ENCODE results near the gene POMC. TPM values are rescaled to one million over a fixed set of nuclear protein-coding genes. Genes with fewer than 3 reads are reported as not detected.

POMC gene
- total RNA-seq, 1 experiment from 2014 or later = not detected

DNA sequence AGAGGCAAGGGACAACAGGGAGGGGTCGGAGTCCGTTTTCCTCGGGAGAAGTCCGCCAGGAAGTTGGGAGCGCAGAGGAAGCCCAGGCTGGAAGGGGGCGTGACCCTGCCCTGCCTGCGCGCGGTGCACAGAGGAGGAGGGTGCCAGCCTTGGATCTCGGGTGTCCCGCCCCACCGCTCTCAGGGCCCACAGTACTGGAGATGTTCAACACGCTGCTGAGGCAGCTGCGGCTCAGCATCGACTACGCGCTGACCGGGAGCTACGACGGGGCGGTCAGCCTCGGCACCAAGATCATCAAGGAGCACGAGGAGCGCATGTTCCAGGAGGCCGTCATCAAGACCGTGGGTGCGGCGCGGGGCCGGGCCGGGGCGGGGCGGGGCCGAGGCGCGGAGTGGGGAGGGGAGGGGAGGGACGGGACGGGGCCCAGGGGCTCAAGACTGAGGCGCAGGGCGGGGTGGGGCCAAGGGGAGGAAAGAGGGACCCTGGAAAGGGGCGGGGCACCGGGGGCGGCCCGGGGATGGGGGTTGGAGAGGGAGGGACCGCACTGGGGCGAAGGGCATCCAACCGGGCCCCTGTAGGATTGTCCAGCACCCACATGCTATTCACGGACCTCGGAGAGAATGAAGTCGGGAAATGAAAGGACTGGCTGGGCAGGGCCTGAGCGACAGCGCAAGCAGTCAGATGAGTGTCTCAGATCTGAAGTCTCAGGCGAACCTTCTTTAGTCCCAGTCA is 36.6 kb downstream of the POMC start:
- H3K36me3 ChIP-seq (ENCODE audit: control insufficient read depth in 1 of 2, insufficient read depth in 2 of 2, low read length in 2 of 2) = no peaks in the 10 kb centered on the region

GRCh38 chr2:25131253-25131566 is 37.2 kb downstream of the POMC start:
- H3K4me1 ChIP-seq (ENCODE audit: control insufficient read depth in 1 of 2, insufficient read depth in 2 of 2, low read length in 2 of 2) = peaks cover 0 to 3% of the 10 kb centered on the region in 2 experiments; a peak in 1 of 4 replicates
- no TSS peak for BruUV-seq (replicated peaks)
- H2AFZ ChIP-seq (ENCODE audit: low read depth, low read length, poor library complexity, severe bottlenecking) = no peak overlapping the region
- no peaks in the 10 kb centered on the region for H3K79me2 ChIP-seq (ENCODE audit: insufficient read depth, low read length)
- ChIA-PET POLR2A (no interaction called here), RAD21 (ENCODE audit: low non-redundant PET in 1 of 2, low total read pairs in 2 of 2, uncharacterized antibody in 2 of 2, unreplicated experiment in 2 of 2) (interaction anchor here (1.1 to 3.3 kb wide), 2 partner anchors 155 to 156 kb away, joined by 3 to 44 read pairs; no protein-coding TSS in a partner anchor), CTCF (interaction anchor here (4.6 kb wide), 1 partner anchor 155 kb away, joined by 180 read pairs; no protein-coding TSS in a partner anchor)
- H3K4me3 ChIP-seq (replicated peaks in 1 of 2; ENCODE audit: low read depth in 1 of 2, low read length in 2 of 2) = no peak overlapping the region
- no peak overlapping the region for H3K27ac ChIP-seq (ENCODE audit: low read depth, low read length)
- H3K9ac ChIP-seq (ENCODE audit: low read length) = no peak overlapping the region
- no peak for TF ChIP-seq ELF1 (IDR thresholded peaks at IDR 0.05; ENCODE audit: borderline replicate concordance, low read depth)
- no peak for TF ChIP-seq ATF3 (IDR thresholded peaks at IDR 0.05)
- TF ChIP-seq RAD21 (IDR thresholded peaks at IDR 0.05; ENCODE audit: low read depth) = no peak
- TF ChIP-seq POLR2AphosphoS5 (IDR thresholded peaks at IDR 0.05; ENCODE audit: low read depth, low read length) = no peak
- TF ChIP-seq YY1 (IDR thresholded peaks at IDR 0.05; ENCODE audit: extremely low read depth, insufficient replicate concordance, low read depth, low read length) = no peak
- no peak for TF ChIP-seq CEBPB (IDR thresholded peaks at IDR 0.05; ENCODE audit: low read depth)
- intact Hi-C loops (cut with micrococcal nuclease) = no loop called here
- H3K36me3 ChIP-seq (ENCODE audit: control insufficient read depth in 1 of 2, insufficient read depth in 2 of 2, low read length in 2 of 2) = no peaks in the 10 kb centered on the region
- no peaks in the 10 kb centered on the region for H3K9me3 ChIP-seq (ENCODE audit: control insufficient read depth in 1 of 2, insufficient read depth in 1 of 2, low read depth in 1 of 2, low read length in 2 of 2)
- H4K20me1 ChIP-seq (ENCODE audit: insufficient read depth) = no peaks in the 10 kb centered on the region
- H3K4me2 ChIP-seq (ENCODE audit: low read length) = no peak overlapping the region
- H3K9me2 ChIP-seq (ENCODE audit: insufficient read depth) = no peaks in the 10 kb centered on the region
- ATAC-seq = no peak
- no peak for DNase-seq (ENCODE audit: low read depth, low spot score)
- 0 out of 2 replicates have a peak, but pooled peaks cover 4% of the 10 kb centered on the region for H3K27me3 ChIP-seq (ENCODE audit: insufficient read depth, low read length)

More for the DNA sequence above, 36.6 kb downstream of the POMC start:
- TF ChIP-seq YY1 (IDR thresholded peaks at IDR 0.05; ENCODE audit: extremely low read depth, insufficient replicate concordance, low read depth, low read length) = no peak
- no peak for TF ChIP-seq CBX3 (IDR thresholded peaks at IDR 0.05; ENCODE audit: low read depth)
- TF ChIP-seq JUND (IDR thresholded peaks at IDR 0.05) = no peak
- TF ChIP-seq SIN3A (IDR thresholded peaks at IDR 0.05; ENCODE audit: low read depth) = no peak
- no peak for TF ChIP-seq ZFX (IDR thresholded peaks at IDR 0.05)
- TF ChIP-seq SP1 (IDR thresholded peaks at IDR 0.05; ENCODE audit: low read depth) = no peak
- TF ChIP-seq EZH2 (IDR thresholded peaks at IDR 0.05) = no peak
- Histone ChIP-seq H2AFZ (ENCODE audit: low read depth, low read length, poor library complexity, severe bottlenecking) (no peak overlapping the region), H3K79me2 (ENCODE audit: insufficient read depth, low read length) (no peaks in the 10 kb centered on the region), H3K9me2 (ENCODE audit: insufficient read depth) (no peaks in the 10 kb centered on the region), H3K27ac (ENCODE audit: low read depth, low read length) (no peak overlapping the region), H3K9ac (ENCODE audit: low read length) (no peak overlapping the region), H4K20me1 (ENCODE audit: insufficient read depth) (no peaks in the 10 kb centered on the region), H3K27me3 (ENCODE audit: insufficient read depth, low read length) (0 out of 2 replicates have a peak, but pooled peaks cover 4% of the 10 kb centered on the region), H3K4me1 (ENCODE audit: control insufficient read depth in 1 of 2, insufficient read depth in 2 of 2, low read length in 2 of 2) (peaks cover 0 to 3% of the 10 kb centered on the region in 2 experiments; a peak in 1 of 4 replicates), H3K9me3 (ENCODE audit: control insufficient read depth in 1 of 2, insufficient read depth in 1 of 2, low read depth in 1 of 2, low read length in 2 of 2) (no peaks in the 10 kb centered on the region), H3K4me2 (ENCODE audit: low read length) (no peak overlapping the region), H3K4me3 (replicated peaks in 1 of 2; ENCODE audit: low read depth in 1 of 2, low read length in 2 of 2) (no peak overlapping the region)
- no TSS peak for BruUV-seq (replicated peaks)
- intact Hi-C loops (cut with micrococcal nuclease) = no loop called here
- ATAC-seq (no peak), DNase-seq (ENCODE audit: low read depth, low spot score) (no peak)
- ChIA-PET POLR2A (no interaction called here), RAD21 (ENCODE audit: low non-redundant PET in 1 of 2, low total read pairs in 2 of 2, uncharacterized antibody in 2 of 2, unreplicated experiment in 2 of 2) (interaction anchor here (1.1 to 3.3 kb wide), 2 partner anchors 156 to 157 kb away, joined by 3 to 44 read pairs; no protein-coding TSS in a partner anchor), CTCF (interaction anchor here (4.6 kb wide), 1 partner anchor 156 kb away, joined by 180 read pairs; no protein-coding TSS in a partner anchor)
